Measurements from ENCODE around the gene CNNM1. TPM values are rescaled to one million over a fixed set of nuclear protein-coding genes. Genes with fewer than 3 reads are reported as not detected.

The CNNM1 gene
- polyA plus RNA-seq, 1 donor = 0.03 TPM

- no peak for DNase-seq (ENCODE audit: low read depth)
These were observed 89.9 kb downstream of the CNNM1 start for GRCh38 chr10:99418910-99419624.

GRCh38 chr10:99419688-99420087 is 90.5 kb downstream of the CNNM1 start:
- no peak for DNase-seq (ENCODE audit: low read depth)

- DNase-seq (ENCODE audit: low read depth) = no peak
These were observed 92.1 kb downstream of the CNNM1 start for GRCh38 chr10:99421233-99421739.

GRCh38 chr10:99422529-99423096 is 93.5 kb downstream of the CNNM1 start:
- no peak for DNase-seq (ENCODE audit: low read depth)

- no peak for DNase-seq (ENCODE audit: low read depth)
These were observed 95.5 kb downstream of the CNNM1 start for GRCh38 chr10:99424656-99425055.

- no peak for DNase-seq (ENCODE audit: low read depth)
These were observed 96.0 kb downstream of the CNNM1 start for GRCh38 chr10:99425204-99425603.

GRCh38 chr10:99426689-99427088 is 97.5 kb downstream of the CNNM1 start:
- no peak for DNase-seq (ENCODE audit: low read depth)

- DNase-seq (ENCODE audit: low read depth) = no peak
These were observed 98.5 kb downstream of the CNNM1 start for GRCh38 chr10:99427566-99428190.

GRCh38 chr10:99429517-99430095 is 100.5 kb downstream of the CNNM1 start:
- no peak for DNase-seq (ENCODE audit: low read depth)

GRCh38 chr10:99430116-99430450 is 100.9 kb downstream of the CNNM1 start:
- DNase-seq (ENCODE audit: low read depth) = no peak

GRCh38 chr10:99430451-99431189 is 101.5 kb downstream of the CNNM1 start, which contains the start of gene GOT1:
Gene GOT1 (minus strand): TSS chr10:99430624. CDS start chr10:99430565, 59 bp downstream.
- peak; percentile 99 for DNase-seq (ENCODE audit: low read depth)

GRCh38 chr10:99431190-99431760 is 102.1 kb downstream of the CNNM1 start:
- peak; percentile 40 for DNase-seq (ENCODE audit: low read depth)

GRCh38 chr10:99432047-99432446 is 102.9 kb downstream of the CNNM1 start:
- DNase-seq (ENCODE audit: low read depth) = no peak

- no peak for DNase-seq (ENCODE audit: low read depth)
These were observed 103.7 kb downstream of the CNNM1 start for GRCh38 chr10:99432881-99433280.

- no peak for DNase-seq (ENCODE audit: low read depth)
These were observed 104.3 kb downstream of the CNNM1 start for GRCh38 chr10:99433378-99434020.

- DNase-seq (ENCODE audit: low read depth) = peak; percentile 26
These were observed 107.0 kb downstream of the CNNM1 start for GRCh38 chr10:99435986-99436638.

GRCh38 chr10:99438890-99439289 is 109.7 kb downstream of the CNNM1 start:
- DNase-seq (ENCODE audit: low read depth) = no peak

- no peak for DNase-seq (ENCODE audit: low read depth)
These were observed 113.2 kb downstream of the CNNM1 start for GRCh38 chr10:99442394-99442793.

GRCh38 chr10:99443500-99443899 is 114.3 kb downstream of the CNNM1 start:
- no peak for DNase-seq (ENCODE audit: low read depth)
